HG03520 (cell line): ENCODE data around the gene MAP3K4.

ENCODE experiments used
- ATAC-seq: cut with Tn5 transposase; IDR thresholded peaks from one replicate; pipeline ENCODE4 v1.9.1; 2021; ENCODE audit warnings: mild to moderate bottlenecking, moderate library complexity; ENCODE audit not compliant: unreplicated experiment

Gene MAP3K4

DNA sequence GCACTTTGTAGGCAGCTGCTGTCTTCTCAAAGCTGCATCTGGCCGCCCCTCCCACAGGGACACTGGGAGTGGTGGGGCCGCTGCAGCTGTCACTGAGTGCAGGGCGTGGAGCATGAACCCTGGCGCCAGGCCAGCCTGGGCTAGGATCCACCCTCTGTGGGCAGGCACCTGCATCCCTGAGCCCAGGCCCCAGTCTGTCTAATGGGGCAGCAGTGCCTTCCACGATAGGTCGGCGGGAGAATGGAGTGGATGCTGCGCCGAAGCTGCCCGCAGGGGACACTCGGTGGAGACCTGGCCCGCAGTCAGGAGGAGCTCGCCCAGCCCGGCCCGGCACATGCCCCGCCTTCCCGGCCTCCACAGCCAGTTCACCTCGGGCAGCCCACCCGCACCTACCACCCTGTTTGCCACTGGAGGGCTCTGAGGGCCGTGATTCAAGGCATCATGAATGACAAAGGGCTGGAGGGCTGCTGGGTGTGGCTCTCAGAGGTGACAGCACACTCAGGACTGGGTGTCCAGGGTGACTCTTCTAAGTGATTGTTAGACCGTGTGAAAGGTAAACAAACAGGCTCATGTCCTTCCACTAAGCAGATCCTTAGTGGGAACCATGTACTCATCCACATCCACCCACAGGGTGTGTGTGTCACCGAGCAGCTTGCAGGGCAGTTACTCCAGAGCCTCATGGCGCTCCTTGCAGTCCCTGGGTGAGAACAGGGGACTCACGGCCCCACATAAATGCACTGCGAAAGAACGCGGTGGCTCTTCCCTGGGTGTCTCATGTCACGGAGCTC lies 148.4 kb downstream of the MAP3K4 start:
- no peak for ATAC-seq

DNA sequence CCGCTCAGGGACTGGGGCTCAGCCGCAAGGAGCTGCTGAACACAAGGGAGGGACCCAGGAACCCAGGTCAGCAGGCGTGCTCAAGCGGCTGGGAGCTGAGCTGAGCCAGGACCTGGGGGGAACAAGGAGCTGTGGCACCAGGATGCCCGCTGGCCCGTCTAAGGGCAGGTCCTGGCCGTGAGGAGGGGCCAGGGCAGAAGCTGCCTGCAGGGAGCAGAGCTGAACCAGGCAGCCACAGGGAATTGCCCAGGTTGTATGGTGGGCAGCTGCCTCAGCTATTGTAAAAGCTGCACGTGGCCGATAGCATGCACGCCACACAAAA lies 148.9 kb downstream of the MAP3K4 start:
- ATAC-seq, result no peak

GRCh38 chr6:161141173-161141572 lies 149.6 kb downstream of the MAP3K4 start:
- ATAC-seq, result no peak

DNA sequence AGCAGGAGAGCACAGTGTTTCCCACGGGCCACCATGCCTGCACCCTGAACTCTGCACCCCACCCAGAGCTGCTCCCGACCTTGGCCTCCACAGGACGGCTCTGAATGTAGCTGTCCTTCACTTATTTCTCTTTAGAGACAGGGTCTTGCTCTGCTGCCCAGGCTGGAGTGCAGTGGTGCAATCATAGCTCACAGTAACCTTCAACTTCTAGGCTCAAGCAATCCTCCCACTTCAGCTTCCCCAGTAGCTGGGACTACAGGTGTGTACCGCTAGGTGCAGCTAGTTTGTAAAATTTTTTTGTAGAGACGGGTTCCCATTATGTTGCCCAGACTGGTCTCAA lies 151.4 kb downstream of the MAP3K4 start:
- ATAC-seq, result no peak

DNA sequence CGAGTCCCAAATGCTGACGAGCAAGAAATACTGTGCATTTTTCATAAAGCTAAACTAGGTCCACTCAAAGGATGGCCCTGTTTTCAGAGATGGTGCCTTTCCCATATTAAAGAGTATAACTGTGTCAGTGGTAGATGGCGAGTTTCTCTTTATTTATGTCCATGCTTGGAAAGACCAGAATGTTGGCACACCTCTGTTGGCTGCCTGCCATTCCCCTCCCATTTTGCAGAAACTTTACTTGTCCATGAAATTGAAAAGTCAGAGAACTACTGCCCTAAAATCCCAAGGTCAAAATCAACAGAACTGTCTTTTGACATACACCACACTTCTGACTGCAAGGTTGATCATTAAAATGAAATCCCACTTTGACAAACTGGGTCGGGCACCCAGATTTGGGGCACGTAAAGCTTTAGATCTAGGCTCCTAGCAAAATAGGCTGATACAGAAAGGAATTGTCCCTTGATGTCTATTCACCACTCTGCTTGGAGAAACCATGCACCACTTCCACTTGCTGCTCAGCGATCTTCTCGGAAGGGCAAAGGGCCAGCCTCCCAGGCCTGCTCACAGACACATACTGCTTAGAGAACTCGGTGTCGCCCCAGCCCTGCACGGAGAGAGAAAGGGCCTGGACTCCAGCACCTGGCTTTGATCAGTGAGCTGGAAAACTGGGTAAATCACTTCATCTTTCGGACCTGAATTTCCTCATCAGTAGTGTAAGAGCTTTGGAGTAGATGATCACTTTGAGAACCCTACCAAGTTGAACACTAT lies 152.3 kb downstream of the MAP3K4 start:
- ATAC-seq, result no peak

DNA sequence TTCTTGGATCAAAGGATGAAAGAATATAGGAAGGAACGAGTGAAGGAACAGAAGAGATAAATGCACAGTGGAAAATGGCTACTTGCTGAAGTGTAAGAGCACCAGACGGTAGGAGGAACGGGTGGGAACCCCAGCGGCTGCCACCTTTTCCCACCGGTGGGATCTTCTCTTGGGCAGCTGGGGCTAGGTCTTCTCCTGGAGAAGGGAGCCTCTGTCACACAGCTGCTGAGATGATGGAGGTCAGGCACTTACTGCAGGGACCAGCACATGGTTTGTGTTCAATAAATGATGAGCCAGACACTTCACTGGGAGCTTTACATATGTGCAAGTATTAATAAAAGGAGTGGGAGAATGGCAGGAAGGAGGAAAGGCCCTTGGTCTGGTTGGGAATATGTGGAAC lies 158.6 kb downstream of the MAP3K4 start:
- ATAC-seq, result no peak

DNA sequence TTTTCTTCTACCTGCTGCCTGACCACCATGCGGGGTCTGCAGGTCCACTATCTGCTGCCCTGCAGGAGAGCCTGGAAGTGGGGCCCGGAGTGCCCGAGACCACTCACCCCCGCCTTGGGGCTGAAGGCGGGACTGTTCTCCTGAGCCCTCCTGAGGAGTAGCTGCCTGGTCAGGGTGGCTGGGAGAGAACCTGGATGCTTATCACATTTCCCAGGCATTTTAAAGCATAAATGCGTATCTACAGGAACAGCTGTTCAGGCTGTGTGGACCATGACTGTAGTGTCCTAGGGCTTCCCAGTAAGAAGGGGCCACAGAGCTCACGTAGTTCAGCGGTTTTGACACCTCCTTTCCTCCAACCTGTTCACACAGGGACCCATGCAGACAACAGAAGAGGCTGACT lies 159.0 kb downstream of the MAP3K4 start:
- no peak for ATAC-seq

DNA sequence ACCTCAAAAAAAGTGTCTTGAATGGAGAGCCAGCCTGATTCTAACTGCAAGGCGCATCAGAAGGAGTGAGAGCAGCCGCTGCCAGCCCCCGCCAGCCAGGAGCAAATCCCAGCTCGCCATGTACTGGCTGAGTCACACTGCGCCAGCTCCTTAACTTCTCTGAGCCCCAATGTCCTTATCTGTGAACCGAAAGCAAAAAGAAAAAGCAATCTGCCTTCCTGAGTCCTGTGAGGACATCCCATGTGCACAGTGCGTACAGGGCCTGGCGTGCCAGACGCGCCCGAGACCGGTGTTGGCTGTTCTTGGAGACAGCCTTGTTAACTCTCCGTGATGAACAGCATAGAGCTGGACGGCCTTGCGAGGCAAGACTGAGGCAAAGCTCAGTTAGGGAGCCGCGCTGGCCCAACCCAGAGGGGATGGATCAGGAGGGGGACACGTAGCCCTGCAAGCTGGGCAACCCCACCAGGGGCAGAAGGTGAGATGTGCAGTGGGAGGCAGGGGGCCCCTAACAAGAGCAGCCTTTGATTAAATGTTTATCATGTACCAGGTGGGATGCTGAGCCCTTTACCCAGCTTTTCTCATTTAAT lies 159.6 kb downstream of the MAP3K4 start:
- no peak for ATAC-seq

DNA sequence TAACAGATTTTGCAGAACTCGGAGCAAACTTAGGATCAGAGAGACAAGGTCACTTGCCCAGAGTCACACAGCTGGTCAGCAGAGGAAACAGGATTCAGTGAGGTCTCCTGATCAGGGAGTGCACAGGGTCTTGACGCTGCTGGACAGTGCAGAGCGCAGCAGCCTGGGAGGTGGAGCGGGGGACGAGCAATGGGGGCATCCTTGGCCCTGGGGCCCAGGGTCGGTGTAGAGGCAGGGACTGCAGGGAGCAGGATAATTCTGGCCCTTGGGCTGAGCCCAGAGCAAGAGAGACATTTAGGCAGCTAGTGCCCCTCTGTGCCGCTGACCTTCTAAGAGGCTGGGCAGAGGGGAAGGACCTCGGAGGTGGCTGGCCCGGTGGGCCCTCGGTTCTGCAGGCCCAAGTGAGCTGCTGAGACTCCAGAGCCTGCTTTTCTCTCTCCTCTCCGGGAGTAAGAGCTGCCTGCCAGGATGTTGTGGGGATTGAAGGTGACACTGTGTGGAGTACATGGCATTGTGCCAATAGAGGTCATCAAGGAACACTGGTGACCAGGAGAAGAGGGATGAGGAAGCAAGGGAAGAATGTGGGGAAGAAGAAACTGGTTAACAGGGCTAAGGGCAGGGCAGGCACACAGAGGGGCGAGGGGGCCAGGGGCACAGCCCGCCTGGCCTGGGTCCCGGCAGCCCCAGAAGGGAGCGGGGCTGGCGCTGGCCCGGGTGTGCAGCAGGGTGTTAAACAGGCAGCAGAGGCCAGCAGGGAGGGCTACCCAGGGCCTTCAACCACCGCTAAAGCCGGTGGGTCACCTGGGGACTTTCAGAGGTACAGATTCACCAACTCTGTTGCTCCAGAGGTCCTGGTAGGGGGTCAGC lies 160.3 kb downstream of the MAP3K4 start:
- no peak for ATAC-seq

GRCh38 chr6:161152527-161152862 lies 160.9 kb downstream of the MAP3K4 start:
- no peak for ATAC-seq

DNA sequence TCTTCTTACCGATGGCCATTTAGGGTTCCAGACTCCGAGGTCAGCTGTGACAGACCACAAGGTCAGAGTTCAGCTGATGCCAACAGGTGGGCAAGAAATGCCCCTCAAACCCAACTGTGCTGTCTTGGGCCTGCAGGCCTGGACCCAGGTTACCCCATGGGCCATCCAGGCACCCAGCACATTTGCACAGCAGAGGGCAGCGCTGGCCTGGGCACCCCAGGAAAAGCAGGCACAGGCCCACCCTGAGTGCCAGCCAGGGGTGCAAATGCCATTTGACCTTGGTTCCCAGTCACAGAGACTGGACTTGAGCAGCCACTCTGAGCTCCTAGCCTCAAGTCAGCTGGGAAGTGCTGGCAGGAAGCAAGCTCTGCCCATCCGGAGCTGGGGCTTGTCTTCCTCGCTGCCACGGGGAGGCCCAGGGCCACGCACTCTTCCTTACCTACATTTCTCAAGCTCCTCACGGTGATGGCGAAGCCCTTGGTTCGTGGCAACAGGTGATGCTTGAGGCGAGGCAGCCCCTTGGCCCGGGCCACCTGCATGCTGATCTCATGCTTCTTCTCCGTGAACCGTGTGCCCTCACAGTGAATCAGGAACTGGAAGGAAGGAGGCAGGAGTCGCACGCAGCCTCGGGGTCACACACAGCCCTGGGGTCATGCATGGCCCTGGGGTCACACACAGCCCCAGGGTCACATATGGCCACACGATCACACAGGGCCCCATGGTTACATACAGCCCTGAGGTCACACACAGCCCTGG lies 161.5 kb downstream of the MAP3K4 start:
- ATAC-seq, result no peak

DNA sequence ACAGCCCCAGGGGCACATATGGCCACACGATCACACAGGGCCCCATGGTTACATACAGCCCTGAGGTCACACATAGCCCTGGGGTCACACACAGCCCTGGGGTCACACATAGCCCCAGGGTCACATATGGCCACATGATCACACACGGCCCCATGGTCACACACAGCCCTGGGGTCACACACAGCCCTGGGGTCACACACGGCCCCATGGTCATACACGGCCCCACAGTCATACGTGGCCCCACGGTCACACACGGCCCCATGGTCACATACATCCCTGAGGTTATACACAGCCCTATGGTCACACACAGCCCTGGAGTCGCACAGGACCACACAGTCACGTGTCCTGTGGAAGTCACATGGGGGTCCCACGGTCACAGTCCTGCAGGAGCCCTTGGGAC lies 162.2 kb downstream of the MAP3K4 start:
- no peak for ATAC-seq

DNA sequence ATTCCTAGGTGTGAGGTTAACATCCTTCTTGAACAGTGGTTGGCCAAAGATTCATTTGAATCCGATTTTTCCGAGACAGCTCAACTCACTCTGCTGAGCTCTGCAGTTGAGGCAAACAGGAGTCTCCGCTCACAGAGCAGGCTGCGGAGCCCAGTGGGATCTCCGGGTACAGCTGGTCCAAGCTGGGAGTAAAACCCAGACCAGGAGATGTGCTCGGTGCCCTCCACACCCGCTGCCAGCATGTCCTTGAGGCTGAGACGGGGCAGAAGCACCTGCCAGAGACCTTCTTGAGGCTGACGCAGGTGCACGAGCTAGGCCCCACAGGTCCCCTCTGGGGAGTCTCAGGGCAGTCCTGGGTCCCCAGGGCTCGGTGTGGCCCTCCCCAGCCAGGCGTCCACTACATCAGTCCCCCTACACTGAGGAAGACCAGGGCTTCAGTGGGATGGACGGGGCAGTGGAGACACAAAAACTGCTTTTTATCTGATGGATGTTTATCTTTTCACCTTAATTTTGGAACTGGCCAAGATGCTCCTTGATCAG lies 163.3 kb downstream of the MAP3K4 start:
- ATAC-seq, result no peak

DNA sequence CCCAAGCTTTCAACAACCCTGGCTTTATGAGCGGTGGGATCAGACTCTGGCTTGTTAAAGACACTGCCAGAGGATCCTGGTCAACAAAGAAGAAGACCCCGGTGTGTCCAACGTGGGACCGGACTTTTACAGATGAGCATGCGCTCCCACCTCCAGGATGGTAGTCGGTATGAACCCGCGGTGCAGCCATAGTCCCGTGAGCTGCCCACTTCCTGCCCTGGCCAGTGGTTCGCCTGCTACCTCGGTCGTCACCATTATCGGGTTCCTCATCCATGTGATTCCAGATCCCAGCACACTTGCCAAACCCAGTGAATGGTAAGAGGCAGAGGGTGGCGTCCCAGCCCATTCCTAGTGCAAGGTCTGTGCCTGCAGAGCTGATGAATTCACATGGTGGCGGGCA lies 169.6 kb downstream of the MAP3K4 start:
- ATAC-seq, result no peak

- ATAC-seq, result no peak
Observed at GRCh38 chr6:161161889-161162624, 170.5 kb downstream of the MAP3K4 start.

DNA sequence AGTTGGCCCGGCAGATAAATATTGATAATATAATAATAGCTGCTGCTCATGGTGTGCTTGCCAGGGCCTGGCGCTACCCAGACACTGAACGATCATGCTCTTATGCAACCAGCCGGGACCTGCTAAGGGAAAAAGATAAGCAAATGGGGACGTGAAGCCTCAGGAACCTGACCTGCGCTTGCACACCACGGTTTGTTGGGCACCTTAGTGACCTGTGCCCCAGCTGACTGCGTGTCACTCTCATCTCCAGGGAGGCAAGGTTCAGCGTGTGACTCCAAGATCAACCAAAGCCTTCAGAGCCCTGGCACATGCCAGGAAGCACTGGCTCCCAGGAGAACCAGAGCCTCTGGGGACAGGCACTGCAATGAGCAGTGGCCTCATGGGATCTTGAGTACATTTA lies 171.2 kb downstream of the MAP3K4 start:
- no peak for ATAC-seq

DNA sequence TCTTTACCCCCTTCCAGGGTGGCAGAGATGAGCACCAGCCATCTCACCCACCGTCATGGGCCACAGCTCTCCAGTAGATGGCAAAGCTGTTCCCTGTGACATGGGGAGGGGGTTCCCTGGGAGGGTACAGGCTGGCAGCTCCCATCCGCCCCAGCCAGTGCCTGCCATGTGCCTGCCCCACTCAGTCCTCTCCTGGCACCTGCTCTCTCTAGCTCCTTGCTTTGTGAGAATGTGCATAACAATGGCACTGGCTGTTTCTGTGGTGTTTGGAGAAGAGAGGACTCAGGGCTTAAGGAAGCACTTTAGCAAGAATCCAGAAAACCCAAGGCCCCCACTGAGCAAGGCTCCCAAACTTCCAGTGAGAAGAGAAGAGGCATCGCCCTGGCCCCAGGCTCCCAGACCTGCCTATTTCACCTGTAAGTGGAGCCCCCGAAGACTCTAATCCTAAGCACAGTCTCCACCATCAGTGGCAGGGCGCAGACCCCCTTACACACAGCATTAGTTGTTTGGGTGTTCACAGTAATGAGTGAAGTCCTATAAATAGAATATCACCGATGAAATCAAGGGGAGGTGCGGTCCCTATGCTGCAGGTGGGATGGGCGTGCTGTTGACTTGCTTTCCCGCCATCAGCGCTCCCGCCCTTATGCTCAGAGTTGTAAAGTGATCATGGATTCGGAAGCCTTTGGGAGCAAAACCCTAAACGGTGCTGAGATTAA lies 172.1 kb downstream of the MAP3K4 start:
- ATAC-seq, result no peak

GRCh38 chr6:161164182-161164625 lies 172.6 kb downstream of the MAP3K4 start:
- no peak for ATAC-seq

DNA sequence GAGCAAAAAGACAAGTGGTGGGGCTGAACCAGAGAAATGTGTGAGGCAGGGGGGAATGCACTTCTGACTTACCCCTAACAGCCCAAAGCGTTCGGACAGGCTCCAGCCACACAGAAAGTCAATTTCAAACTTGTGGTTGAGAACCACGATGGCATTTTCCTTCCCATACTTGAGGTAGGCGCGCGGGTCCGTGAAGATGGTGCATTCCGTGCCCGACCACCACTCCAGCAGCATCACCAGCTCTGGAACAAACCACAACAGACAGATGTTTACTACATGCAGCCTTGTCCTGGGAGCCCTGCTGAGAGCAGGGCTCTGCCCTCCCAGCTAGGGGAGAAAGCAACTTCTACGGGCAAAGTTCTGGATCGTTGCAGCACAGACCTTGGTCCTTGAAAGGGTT lies 174.6 kb downstream of the MAP3K4 start:
- ATAC-seq, result no peak
